ENCODE measurements around the gene TANGO2.

The TANGO2 gene

GRCh38 chr22:19996694-19997384 lies 24.1 kb upstream of the TANGO2 start:
- no peak for DNase-seq (ENCODE audit: low read depth)

GRCh38 chr22:19997561-19998231 lies 23.2 kb upstream of the TANGO2 start:
- no peak for DNase-seq (ENCODE audit: low read depth)

- DNase-seq (ENCODE audit: low read depth), result no peak
Measured at GRCh38 chr22:19998232-19998951, 22.5 kb upstream of the TANGO2 start.

- DNase-seq (ENCODE audit: low read depth), result no peak
Measured at GRCh38 chr22:19998991-19999820, 21.7 kb upstream of the TANGO2 start.

- DNase-seq (ENCODE audit: low read depth), result no peak
Measured at GRCh38 chr22:20000246-20001081, 20.4 kb upstream of the TANGO2 start.

GRCh38 chr22:20001082-20001638 lies 19.8 kb upstream of the TANGO2 start:
- no peak for DNase-seq (ENCODE audit: low read depth)

GRCh38 chr22:20002128-20002527 lies 18.8 kb upstream of the TANGO2 start:
- DNase-seq (ENCODE audit: low read depth), result no peak

GRCh38 chr22:20002636-20003035 lies 18.3 kb upstream of the TANGO2 start:
- DNase-seq (ENCODE audit: low read depth), result no peak

- DNase-seq (ENCODE audit: low read depth), result no peak
Measured at GRCh38 chr22:20003304-20003703, 17.6 kb upstream of the TANGO2 start.

GRCh38 chr22:20004464-20004863 lies 16.4 kb upstream of the TANGO2 start:
- no peak for DNase-seq (ENCODE audit: low read depth)

GRCh38 chr22:20008221-20008995 lies 12.5 kb upstream of the TANGO2 start:
- no peak for DNase-seq (ENCODE audit: low read depth)

GRCh38 chr22:20009018-20009491 lies 11.9 kb upstream of the TANGO2 start:
- DNase-seq (ENCODE audit: low read depth), result no peak

GRCh38 chr22:20009582-20010306 lies 11.2 kb upstream of the TANGO2 start:
- DNase-seq (ENCODE audit: low read depth), result no peak

GRCh38 chr22:20010307-20011122 lies 10.4 kb upstream of the TANGO2 start:
- DNase-seq (ENCODE audit: low read depth), result no peak

- DNase-seq (ENCODE audit: low read depth), result no peak
Measured at GRCh38 chr22:20011123-20011992, 9.6 kb upstream of the TANGO2 start.

GRCh38 chr22:20011993-20012740 lies 8.7 kb upstream of the TANGO2 start:
- DNase-seq (ENCODE audit: low read depth), result no peak
